GM18951 (cell line): ENCODE data around the gene KDELR3.

Experiments used
- POLR2A ChIP-seq: IDR thresholded peaks from 4 replicates; pipeline ENCODE4 v1.6.1; 2011; ENCODE audit warnings: mild to moderate bottlenecking; ENCODE audit not compliant: insufficient read length, insufficient read depth; ENCODE audit errors: extremely low read depth
- in situ Hi-C: fragments of 300-500 bp; cut with MboI; formaldehyde crosslinking; loops from one replicate; pipeline ENCODE4 v1.12.0; 2022; ENCODE audit warnings: low sequenced_read_pairs, mixed read lengths, inconsistent platforms; ENCODE audit not compliant: unreplicated experiment

The KDELR3 gene

DNA sequence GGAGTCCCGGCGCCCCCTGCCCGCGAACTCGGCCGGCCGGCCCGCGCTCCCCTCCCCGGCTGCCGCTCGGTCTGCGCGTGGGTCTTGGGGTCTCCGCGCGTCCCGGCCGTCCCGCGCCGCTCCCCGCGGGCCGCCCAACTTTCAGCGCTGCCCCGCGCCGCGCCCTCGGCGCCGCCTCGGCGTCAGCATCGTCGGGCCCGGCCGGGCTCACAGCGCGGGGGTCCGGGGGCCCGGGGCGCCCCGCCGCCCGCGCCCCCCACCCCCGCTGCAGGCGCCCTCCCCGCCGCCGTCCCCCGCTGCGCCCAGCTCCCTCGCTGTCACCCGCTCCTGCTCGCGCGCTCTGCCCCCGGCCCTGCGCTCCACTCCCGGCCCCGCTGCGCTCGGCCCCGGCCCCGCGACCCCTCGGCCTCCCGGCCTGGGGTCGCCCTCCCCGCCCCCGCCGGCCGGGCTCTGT, 12.8 kb upstream of the KDELR3 start, which contains the start of gene KCNJ4:
Gene KCNJ4 (minus strand): TSS at position 124 of the 454 bp plus-strand sequence. CDS start 27,067 bp downstream, outside the sequence.
- in situ Hi-C loops, result no loop called here
- TF ChIP-seq POLR2A, result no peak

DNA sequence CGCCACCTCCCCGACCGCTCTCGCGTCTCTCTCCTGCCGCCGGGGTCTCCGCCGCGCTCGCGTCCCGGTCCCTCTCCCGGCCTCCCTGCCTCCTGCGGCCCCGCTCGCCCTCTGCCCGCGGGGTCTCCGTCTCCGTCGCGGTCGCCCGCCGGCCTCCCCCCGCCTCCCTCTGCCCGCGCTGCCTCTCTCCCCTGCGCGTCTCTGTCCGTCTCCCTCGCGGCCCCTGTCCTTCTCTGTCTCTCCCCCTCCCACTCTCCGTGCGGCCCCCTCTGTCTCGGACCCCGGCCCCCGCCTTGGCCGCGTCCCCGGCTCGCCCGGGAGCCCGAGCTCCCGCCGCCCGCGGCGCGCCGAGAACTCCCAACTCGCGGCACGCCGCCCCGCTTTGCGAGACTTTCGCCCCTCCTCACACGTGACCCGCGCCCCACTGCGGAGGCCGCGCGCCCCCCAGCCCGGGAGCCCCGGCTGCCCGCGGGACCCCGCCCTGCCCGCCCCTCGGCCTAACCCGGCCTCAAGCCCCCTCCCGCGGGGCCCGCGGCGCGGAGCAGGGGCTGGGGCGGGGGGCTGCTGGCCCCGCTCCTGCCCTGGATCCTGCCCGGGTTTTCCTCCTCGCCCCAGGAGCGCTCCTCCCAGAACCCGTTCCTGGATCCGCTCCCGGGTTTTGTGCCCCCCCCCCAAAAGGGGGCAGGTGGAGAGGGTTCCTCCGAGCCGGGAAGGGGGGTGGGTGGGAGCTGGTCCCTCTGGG, 12.2 kb upstream of the KDELR3 start:
- no peak for TF ChIP-seq POLR2A
- in situ Hi-C loops, result no loop called here

DNA sequence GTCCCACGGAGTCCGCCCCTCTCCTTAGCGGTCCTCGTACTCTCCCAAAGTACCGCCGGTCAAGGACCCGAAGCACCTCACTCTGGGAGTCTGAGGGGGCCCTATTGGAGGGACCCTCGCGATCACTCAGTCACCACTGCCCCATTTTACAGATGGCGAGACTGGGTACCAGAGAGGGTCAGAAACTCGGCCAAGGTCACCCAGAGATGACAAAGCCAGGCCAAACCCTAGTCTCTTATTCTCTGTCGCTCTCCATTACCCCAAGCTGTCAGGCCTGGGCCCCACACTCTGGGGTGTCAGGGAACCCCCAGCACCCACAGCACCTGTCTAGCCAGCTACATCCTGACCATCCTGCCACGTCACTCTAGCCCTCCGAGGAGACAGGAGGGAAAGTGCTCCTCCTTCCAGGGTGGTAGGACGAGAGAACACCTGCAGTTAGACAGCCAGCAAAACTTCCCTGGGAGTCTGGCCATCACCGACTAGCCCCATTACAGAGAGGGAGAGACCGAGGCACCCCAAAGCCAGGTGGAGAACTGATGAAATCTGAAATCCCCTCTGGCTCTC, 11.5 kb upstream of the KDELR3 start:
- in situ Hi-C loops, result no loop called here
- no peak for TF ChIP-seq POLR2A

DNA sequence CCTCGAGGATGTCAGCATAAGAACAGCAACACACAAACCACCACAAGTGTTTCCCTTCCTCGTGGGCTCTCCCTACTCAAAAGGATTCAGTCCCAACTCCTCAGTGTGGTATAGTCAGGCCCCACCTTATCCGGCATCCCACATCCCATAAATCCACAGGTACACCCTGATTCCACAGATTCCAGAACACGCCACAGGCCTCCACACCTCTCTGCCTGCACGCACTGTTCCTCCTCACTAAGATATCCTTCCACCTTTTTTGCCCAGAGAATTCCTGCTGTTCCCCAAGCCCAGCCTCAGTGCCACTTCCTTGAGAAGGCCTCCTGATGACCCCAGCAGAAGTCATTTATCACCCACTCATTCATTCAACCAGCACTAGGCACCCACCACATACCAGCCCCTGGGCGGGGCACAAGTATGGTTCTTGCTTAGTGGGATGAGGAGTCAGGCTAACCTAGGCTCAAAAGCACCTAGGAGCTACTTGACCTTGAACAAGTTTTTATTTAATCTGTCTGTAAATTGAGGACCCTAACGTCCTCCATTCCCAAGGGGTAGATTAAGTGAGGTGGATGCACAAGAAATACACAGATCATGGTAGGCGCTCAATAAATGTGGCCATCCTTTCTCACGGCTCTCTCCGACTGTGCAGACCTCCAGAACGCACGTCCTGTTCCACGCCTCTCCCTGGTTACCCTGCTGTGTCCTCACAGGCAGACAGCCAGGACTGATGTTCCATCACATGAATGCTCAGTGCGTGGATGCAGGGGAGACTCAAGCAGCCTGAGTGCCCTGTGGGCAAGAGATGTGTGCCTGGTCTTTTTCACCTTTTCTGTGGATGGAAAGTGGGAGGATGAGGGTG, 10.8 kb upstream of the KDELR3 start:
- TF ChIP-seq POLR2A, result no peak
- in situ Hi-C loops, result no loop called here

DNA sequence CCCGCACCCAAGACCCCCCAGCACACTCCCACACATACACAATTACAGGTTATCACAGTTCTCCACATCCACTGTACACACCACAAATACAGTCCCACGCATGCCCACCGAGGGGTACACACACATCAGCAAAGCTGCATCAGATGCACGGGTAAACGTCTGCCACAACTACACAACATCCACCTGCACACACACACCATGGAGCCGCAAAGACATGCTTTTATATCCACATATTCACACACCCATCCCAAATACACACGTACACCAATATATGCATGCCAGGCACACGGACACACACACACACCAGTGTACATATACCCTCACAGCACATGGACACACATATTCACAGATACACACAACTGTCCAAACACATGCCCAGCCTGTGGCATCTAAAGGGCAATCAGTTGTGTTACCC, 7.5 kb upstream of the KDELR3 start:
- in situ Hi-C loops, result no loop called here
- no peak for TF ChIP-seq POLR2A

DNA sequence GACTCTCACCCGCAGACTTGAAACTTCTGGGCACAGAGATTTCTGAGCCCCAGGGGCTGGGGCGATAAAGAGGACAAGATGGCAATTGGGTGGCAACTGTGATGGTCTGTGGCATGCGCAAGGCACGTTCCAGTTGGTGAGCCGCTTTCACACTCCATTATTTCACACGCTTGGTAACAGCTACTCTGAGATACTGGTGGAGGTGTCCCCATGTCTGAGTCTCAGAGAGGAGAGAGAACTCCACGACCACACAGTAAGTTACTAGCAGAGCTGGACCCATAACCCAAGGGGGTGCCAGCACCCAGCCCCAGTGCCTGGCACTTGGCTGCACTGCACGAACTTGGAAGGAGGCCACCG, 6.9 kb upstream of the KDELR3 start:
- in situ Hi-C loops, result no loop called here
- TF ChIP-seq POLR2A, result no peak

DNA sequence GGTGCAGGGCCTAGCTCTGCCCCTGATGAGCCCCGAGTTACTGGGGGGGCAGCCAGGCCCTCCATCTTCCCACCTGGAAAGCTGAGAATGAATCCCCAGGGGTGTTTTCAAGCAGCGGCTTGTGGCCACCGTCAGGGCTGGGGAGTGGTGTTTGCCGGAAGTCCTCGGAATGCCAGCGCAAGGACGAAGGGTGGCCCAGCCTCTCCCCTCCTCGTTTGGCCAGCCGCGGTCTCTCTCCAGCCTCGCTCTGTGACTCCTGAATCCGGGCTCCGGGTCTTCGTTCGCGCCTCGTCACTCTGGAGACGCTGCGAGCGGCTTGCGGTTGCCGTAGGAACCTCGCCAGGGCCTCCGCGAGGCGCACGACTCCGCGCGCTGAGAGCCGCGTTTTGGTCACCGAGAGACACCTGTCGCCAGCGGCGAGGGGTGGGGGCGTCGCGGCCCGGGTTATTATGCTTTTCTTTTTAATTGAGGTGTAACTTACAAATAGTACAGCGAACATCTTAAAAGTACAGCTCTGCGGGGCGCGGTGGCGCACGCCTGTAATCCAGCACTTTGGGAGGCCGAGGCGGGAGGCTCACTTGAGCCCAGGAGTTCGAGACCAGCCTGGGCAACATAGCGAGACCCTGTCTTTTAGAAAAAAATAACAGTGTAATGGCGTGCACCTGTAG, 6.3 kb upstream of the KDELR3 start:
- in situ Hi-C loops, result no loop called here
- TF ChIP-seq POLR2A, result no peak

DNA sequence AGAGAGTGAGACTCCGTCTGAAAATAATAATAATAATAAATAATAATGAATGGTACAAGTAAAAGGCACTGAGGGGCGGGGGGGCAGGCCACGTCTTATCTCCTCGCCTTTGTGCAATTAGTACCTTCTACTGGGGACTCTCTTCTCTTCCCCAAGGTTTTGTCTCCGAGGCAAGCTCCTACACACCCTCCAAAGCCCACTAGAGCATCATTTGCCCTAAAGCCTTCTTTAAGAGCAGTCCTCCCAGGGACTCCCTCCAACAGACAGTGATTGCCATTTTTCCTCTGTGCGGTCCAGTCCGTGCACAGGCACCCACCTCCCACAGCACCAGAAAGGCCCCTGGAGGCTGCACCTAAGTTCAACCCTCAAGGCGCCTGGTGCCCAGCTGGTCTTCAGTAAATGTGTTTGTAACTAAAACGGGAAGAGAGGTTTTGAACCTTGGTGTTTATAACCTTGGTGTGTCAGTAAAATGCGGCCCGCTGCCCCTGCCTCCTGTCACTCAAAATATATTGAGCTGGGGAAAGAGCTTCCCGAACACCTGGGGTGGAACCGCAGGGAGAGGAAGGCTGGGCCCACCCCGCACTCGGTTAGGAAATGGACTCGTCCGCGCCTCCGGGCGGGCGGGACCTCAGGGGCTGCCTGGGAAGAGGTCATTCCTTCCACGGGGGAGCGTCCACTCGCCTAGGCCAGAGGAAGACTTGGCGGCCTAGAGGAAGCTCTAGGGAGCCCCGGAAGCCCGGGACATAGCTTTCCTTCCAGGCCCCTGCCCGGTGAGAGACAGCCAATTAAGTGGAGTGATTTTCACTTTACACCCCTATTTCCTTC, 4.7 kb upstream of the KDELR3 start:
- no peak for TF ChIP-seq POLR2A
- in situ Hi-C loops, result no loop called here

DNA sequence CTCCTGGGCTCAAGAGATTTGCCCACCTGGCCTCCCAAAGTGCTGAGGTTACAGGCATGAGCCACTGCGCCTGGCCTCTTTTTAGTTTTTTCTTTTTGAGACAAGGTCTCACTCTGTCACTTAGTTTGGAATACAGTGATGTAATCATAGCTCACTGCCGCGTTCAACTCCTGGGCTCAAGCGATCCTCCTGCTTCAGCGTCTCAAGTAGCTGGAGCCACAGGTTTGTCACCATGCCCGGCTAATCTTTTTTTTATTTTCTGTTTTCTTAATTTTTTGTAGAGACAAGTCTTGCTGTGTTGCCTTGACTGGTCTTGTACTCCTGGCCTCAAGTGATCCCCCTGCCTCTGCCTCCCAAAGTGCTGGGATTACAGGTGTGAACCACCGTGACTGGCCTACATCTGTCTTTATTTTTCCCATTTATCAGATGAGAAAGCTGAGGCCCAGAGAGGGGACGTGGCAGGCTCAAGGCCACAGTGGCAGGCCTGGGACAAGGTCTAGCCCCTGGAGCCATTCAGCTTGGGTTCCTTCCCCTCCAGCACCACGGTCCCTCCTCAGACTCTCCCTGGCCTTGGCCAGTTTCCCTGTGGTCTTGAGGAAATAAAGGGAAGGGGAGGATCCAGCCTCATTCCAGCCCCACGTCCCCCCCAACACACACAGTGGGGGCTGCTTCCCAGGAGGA, 2.8 kb upstream of the KDELR3 start:
- TF ChIP-seq POLR2A, result no peak

DNA sequence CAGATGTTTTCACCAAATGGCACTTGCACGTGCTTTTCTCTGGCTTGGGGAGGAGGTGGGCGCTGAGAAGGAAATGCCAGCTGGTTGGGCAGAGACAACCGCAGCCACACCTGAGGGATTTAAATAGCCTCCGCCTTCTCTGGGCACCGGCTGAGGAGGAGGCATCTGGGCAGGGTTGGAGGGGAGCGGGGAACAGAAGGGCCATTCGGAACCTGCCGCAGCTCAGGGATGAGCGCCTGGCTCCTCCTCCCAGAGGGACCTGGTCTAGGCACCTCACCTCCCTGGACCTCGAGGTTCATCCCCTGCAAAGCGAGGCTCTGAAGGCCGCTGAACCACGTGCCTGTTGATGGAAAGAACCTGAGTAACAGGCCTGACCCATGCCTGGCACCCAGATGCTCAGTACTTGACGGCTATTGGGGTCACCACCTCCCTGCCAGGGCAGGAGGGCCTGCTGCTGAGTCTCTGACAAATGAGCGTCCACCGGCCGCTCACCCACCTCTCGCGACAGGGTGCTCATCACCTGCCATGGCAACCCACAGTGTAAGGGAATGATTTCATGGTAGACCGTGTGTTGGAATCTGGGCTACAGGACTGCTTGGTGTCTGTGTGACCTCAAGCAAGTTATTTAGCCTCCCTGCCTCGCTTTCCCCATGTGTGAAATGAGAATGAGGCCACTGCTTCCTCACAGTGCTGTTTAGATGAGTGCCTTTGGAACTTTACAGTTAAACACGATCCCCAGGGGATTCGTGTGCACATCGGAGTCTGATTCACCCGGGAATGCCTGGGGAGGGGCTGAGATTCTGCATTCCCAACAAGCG, 2.0 kb upstream of the KDELR3 start:
- in situ Hi-C loops, result no loop called here
- TF ChIP-seq POLR2A, result no peak

More for the DNA sequence above, 2.8 kb upstream of the KDELR3 start:
- in situ Hi-C loops, result no loop called here

DNA sequence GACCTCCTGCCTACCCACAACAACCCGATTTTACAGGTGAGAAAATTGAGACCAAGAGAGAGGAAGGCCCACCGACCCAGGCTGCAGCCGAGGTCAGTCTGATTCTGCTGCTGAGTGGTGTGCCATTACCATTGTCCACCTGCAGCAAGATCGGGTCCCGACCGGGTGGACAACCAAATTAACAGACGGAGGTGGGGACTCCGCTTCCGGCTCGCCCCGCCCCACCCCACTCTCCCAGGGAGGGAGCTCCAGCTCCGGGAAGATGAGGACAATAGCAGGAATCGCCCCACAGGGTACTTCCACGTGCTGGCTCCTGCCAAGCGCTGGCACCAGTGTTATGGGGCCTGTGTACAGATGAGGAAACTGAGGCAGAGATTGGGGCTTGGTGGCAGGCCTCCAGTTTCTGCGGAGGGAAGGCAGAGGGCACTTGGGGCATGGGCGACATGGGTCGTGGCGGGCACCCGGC, 425 bp upstream of the KDELR3 start:
- no peak for TF ChIP-seq POLR2A
- in situ Hi-C loops, result no loop called here
